NCI-H1930 (cell line): ENCODE measurements around the gene SUPT16H.

Experiments used
- DNase-seq, 2 experiments: peaks; one replicate each; lab custom pipeline; 2025; lab: John Stamatoyannopoulos, UW

The SUPT16H gene

GRCh38 chr14:21302013-21302835 lies 81.6 kb downstream of the SUPT16H start:
- DNase-seq = no peak
